ENCODE results near the gene PHF13. TPM values are rescaled to one million over a fixed set of nuclear protein-coding genes. Genes with fewer than 3 reads are reported as not detected.

The PHF13 gene
- total and polyA plus RNA-seq, 9 of the 15 experiments (the other 6 are each of a cell fraction or from before 2014, with no cell fraction given): 1.8 to 36.1 (median 11.7) TPM

GRCh38 chr1:6580119-6580592, 33.4 kb upstream of the PHF13 start (continued):
- 0 out of 2 replicates have a peak, but pooled peaks have one; percentile 9 for TF ChIP-seq ZBTB40 (IDR thresholded peaks at IDR 0.05)
- TF ChIP-seq ZBTB40 (CRISPR knock-in tag; IDR thresholded peaks at IDR 0.05): no peak
- TF ChIP-seq ZNF232 (CRISPR knock-in tag; IDR thresholded peaks at IDR 0.05): 0 out of 2 replicates have a peak, but pooled peaks have one; percentile 38
- TF ChIP-seq DIDO1 (tag; IDR thresholded peaks at IDR 0.05; ENCODE audit: low read depth): 0 out of 2 replicates have a peak, but pooled peaks have one; percentile 14
- no peak for TF ChIP-seq MTA3 (IDR thresholded peaks at IDR 0.05; ENCODE audit: borderline replicate concordance)
- TF ChIP-seq ATF1 (CRISPR knock-in tag; IDR thresholded peaks at IDR 0.05): no peak
- TF ChIP-seq ATF1 (tag; IDR thresholded peaks at IDR 0.05): peak; percentile 80
- peak; percentile 13; the same call in 1 of the 2 replicates for TF ChIP-seq ZNF785 (CRISPR knock-in tag; IDR thresholded peaks at IDR 0.05)
- TF ChIP-seq ZNF41 (CRISPR knock-in tag; conservative IDR thresholded peaks at IDR 0.05): no peak
- 0 out of 4 replicates have a peak, but pooled peaks of 1 of the 2 experiments have one; percentile 4 for TF ChIP-seq ZNF639 (CRISPR knock-in tag; conservative IDR thresholded peaks at IDR 0.05 in 1 of 2, IDR thresholded peaks at IDR 0.05 in 1 of 2)
- TF ChIP-seq ETV1 (tag; conservative IDR thresholded peaks at IDR 0.05; ENCODE audit: low read depth): 0 out of 2 replicates have a peak, but pooled peaks have one; percentile 9
- TF ChIP-seq NFIC (IDR thresholded peaks at IDR 0.05): 0 out of 2 replicates have a peak, but pooled peaks have one; percentile 4
- peak; percentile 94; the same call in 1 of the 2 replicates for TF ChIP-seq PHB (CRISPR knock-in tag; IDR thresholded peaks at IDR 0.05)
- TF ChIP-seq RBFOX2 (IDR thresholded peaks at IDR 0.05; ENCODE audit: low read depth, low read length): peak; percentile 52
- no peak for TF ChIP-seq MLX (CRISPR knock-in tag; conservative IDR thresholded peaks at IDR 0.05)
- TF ChIP-seq ZBTB9 (CRISPR knock-in tag; IDR thresholded peaks at IDR 0.05): 0 out of 2 replicates have a peak, but pooled peaks have one; percentile 59

Measured in K562 (cell line).